SU-DHL-6 (cell line): ENCODE measurements around the gene NUP88.

Experiments
- EZH2phosphoT487 ChIP-seq: fragments of 200-600 bp; sonication (generic), shearing (Covaris generic); conservative IDR thresholded peaks from 2 replicates; pipeline ENCODE4 v1.6.1; 2018; ENCODE audit warnings: mild to moderate bottlenecking, antibody characterized with exemption, low read length, moderate library complexity, mixed read lengths
- TF ChIP-seq, protein P1 (sequence below): fragments of 200-600 bp; sonication (generic); IDR thresholded peaks from one replicate; pipeline ENCODE4 v1.5.1; 2017; ENCODE audit warnings: antibody characterized with exemption, mild to moderate bottlenecking, low read length, moderate library complexity; ENCODE audit not compliant: insufficient read depth, poor library complexity, severe bottlenecking

- TF ChIP-seq, protein P1, sequence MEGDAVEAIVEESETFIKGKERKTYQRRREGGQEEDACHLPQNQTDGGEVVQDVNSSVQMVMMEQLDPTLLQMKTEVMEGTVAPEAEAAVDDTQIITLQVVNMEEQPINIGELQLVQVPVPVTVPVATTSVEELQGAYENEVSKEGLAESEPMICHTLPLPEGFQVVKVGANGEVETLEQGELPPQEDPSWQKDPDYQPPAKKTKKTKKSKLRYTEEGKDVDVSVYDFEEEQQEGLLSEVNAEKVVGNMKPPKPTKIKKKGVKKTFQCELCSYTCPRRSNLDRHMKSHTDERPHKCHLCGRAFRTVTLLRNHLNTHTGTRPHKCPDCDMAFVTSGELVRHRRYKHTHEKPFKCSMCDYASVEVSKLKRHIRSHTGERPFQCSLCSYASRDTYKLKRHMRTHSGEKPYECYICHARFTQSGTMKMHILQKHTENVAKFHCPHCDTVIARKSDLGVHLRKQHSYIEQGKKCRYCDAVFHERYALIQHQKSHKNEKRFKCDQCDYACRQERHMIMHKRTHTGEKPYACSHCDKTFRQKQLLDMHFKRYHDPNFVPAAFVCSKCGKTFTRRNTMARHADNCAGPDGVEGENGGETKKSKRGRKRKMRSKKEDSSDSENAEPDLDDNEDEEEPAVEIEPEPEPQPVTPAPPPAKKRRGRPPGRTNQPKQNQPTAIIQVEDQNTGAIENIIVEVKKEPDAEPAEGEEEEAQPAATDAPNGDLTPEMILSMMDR = no peak
- no peak for TF ChIP-seq EZH2phosphoT487
Measured at GRCh38 chr17:5364156-5364555, 55.3 kb downstream of the NUP88 start.
